Measurements from ENCODE around the gene SIRT5.

SIRT5 gene

DNA sequence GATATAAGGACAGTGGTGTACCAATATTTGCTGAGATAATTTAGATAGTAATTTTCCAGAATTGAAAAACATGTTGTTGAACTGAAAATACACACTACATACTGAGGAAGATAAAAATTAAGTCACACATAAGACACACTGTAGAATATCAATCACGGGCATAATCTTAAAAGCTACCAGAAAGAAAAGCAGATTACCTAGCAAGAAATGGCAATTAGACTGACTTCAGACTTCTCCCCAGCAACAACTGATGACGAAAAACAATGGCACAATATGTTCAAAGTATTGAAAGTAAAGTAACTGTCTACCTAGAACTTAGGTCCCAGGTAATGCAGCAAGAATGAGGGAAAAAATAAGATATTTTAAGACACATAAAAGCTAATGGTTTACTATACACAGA lies 87.2 kb downstream of the SIRT5 start:
- no peaks in the 10 kb centered on the region for H3K9me3 ChIP-seq (ENCODE audit: severe bottlenecking)
- no peaks in the 10 kb centered on the region for H3K36me3 ChIP-seq
- TF ChIP-seq, protein P1, sequence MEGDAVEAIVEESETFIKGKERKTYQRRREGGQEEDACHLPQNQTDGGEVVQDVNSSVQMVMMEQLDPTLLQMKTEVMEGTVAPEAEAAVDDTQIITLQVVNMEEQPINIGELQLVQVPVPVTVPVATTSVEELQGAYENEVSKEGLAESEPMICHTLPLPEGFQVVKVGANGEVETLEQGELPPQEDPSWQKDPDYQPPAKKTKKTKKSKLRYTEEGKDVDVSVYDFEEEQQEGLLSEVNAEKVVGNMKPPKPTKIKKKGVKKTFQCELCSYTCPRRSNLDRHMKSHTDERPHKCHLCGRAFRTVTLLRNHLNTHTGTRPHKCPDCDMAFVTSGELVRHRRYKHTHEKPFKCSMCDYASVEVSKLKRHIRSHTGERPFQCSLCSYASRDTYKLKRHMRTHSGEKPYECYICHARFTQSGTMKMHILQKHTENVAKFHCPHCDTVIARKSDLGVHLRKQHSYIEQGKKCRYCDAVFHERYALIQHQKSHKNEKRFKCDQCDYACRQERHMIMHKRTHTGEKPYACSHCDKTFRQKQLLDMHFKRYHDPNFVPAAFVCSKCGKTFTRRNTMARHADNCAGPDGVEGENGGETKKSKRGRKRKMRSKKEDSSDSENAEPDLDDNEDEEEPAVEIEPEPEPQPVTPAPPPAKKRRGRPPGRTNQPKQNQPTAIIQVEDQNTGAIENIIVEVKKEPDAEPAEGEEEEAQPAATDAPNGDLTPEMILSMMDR (IDR thresholded peaks at IDR 0.05; ENCODE audit: low read depth, low read length), result no peak
- H3K27ac ChIP-seq, result no peak overlapping the region
- H3K4me3 ChIP-seq (ENCODE audit: low read depth, low read length), result no peak overlapping the region
- no peaks in the 10 kb centered on the region for H3K27me3 ChIP-seq (ENCODE audit: insufficient read depth, low read depth, severe bottlenecking)
- no peak for DNase-seq

DNA sequence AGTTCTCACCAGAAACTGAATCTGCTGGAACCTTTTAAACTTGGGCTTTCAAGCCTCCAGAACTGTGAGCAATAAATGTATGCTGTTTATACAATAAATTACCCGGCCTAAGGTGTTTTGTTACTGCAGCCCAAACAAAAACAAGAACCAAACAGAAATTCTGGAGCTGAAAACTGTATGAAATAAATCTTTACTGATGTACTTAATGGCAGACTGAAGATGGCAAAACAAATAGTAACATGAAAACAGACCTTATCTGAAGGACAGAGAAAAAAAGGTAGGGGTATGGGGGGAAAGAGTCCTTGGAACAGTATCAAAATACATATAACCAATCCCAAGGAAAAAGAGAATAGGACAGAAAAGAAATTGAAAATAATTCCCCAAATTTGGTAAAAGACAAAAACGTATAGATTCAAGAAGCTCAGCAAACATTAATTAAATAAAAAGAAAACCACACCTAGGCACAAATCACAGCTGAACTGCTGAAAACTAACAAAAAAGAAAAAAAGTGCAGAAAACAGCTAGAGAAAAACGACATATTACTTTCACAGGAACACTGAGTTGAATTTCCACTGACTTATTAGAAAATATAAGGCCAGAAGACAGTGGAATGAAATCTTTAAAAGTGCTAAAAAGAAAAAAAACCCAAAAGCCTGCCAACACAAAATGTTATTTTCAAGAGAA lies 88.4 kb downstream of the SIRT5 start:
- no peaks in the 10 kb centered on the region for H3K36me3 ChIP-seq
- TF ChIP-seq, protein P1 (IDR thresholded peaks at IDR 0.05; ENCODE audit: low read depth, low read length), result no peak
- H3K9me3 ChIP-seq (ENCODE audit: severe bottlenecking), result no peaks in the 10 kb centered on the region
- no peak overlapping the region for H3K4me3 ChIP-seq (ENCODE audit: low read depth, low read length)
- no peak overlapping the region for H3K27ac ChIP-seq
- H3K27me3 ChIP-seq (ENCODE audit: insufficient read depth, low read depth, severe bottlenecking), result no peaks in the 10 kb centered on the region
- no peak for DNase-seq

DNA sequence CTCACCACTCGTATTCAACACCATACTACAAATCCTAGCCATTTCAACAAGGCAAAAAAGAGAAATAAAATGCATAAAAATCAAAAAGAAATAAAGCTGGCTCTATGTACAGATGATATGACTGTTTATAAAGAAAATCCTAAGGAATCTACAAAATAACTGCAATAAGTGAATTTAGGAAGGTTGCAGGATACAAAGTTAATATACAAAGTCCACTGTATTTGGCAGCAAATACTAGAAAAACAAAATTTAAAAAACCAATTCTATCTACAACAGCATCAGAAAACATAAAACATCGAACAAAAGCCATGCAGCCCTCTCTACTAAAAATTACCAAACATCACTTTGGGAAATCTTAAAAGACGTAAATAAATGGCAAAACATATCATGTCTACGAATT lies 89.6 kb downstream of the SIRT5 start:
- no peak overlapping the region for H3K27ac ChIP-seq
- no peak overlapping the region for H3K4me3 ChIP-seq (ENCODE audit: low read depth, low read length)
- TF ChIP-seq, protein P1 (IDR thresholded peaks at IDR 0.05; ENCODE audit: low read depth, low read length), result no peak
- no peak for DNase-seq
- H3K27me3 ChIP-seq (ENCODE audit: insufficient read depth, low read depth, severe bottlenecking), result no peaks in the 10 kb centered on the region
- no peaks in the 10 kb centered on the region for H3K36me3 ChIP-seq
- no peaks in the 10 kb centered on the region for H3K9me3 ChIP-seq (ENCODE audit: severe bottlenecking)
